Activated gamma-delta T cell treated with anti-CD3 and anti-CD28 coated beads, Interleukin-2, amount 50 U/mL, for 16 hours (primary cell): ENCODE measurements around the gene TJAP1.
"Not testable (repeated sequence)": the region's sequence is repeated elsewhere in the genome, so short reads cannot be mapped to it uniquely, and the experiment has no call there.

Experiments used
- DNase-seq: peaks from one replicate; pipeline ENCODE4 v3.0.0-alpha.2; 2020; ENCODE audit warnings: low read depth

TJAP1 gene

GRCh38 chr6:43453831-43454230, 23.5 kb upstream of the TJAP1 start:
- no peak for DNase-seq

GRCh38 chr6:43454290-43454695, 23.1 kb upstream of the TJAP1 start:
- peak; percentile 54 for DNase-seq

GRCh38 chr6:43454696-43455530, 22.5 kb upstream of the TJAP1 start:
- DNase-seq = no peak

GRCh38 chr6:43455531-43456428, 21.6 kb upstream of the TJAP1 start, which contains the start of gene DLK2:
Gene DLK2, minus strand, starts transcription at chr6:43455548. Its CDS starts 723 bp downstream, at chr6:43454825.
- peak; percentile 16 for DNase-seq

GRCh38 chr6:43457643-43458042, 19.7 kb upstream of the TJAP1 start:
- DNase-seq = no peak

- DNase-seq = not testable (repeated sequence)
Measured at GRCh38 chr6:43458154-43458553, 19.2 kb upstream of the TJAP1 start.

GRCh38 chr6:43459535-43459934, 17.8 kb upstream of the TJAP1 start:
- no peak for DNase-seq

GRCh38 chr6:43460032-43460431, 17.3 kb upstream of the TJAP1 start:
- DNase-seq = no peak

GRCh38 chr6:43461936-43462335, 15.4 kb upstream of the TJAP1 start:
- DNase-seq = no peak

- no peak for DNase-seq
Measured at GRCh38 chr6:43464337-43464736, 13.0 kb upstream of the TJAP1 start.

GRCh38 chr6:43465948-43466347, 11.4 kb upstream of the TJAP1 start:
- DNase-seq = no peak

GRCh38 chr6:43467265-43467664, 10.1 kb upstream of the TJAP1 start:
- DNase-seq = not testable (repeated sequence)

GRCh38 chr6:43467752-43468151, 9.6 kb upstream of the TJAP1 start:
- DNase-seq = no peak

- DNase-seq = no peak
Measured at GRCh38 chr6:43468240-43468639, 9.1 kb upstream of the TJAP1 start.

- no peak for DNase-seq
Measured at GRCh38 chr6:43468748-43469681, 8.4 kb upstream of the TJAP1 start.

- no peak for DNase-seq
Measured at GRCh38 chr6:43469947-43470346, 7.4 kb upstream of the TJAP1 start.

GRCh38 chr6:43471399-43471798, 6.0 kb upstream of the TJAP1 start:
- DNase-seq = no peak

- DNase-seq = no peak
Measured at GRCh38 chr6:43472515-43472914, 4.9 kb upstream of the TJAP1 start.

GRCh38 chr6:43475516-43475915, 1.9 kb upstream of the TJAP1 start:
- DNase-seq = no peak

- no peak for DNase-seq
Measured at GRCh38 chr6:43476746-43477145, 624 bp upstream of the TJAP1 start.

GRCh38 chr6:43478008-43478372, 620 bp downstream of the TJAP1 start:
- no peak for DNase-seq

- DNase-seq = no peak
Measured at GRCh38 chr6:43481075-43481474, 3.7 kb downstream of the TJAP1 start.
